GM23248 (cell line): ENCODE measurements around the gene GOLT1B. TPM values are rescaled to one million over a fixed set of nuclear protein-coding genes. Genes with fewer than 3 reads are reported as not detected.

Experiments
- DNase-seq: peaks from one replicate; pipeline ENCODE4 v3.0.0-alpha.2; 2015
- H2AFZ ChIP-seq: fragments of 200-600 bp; sonication (generic); 2 replicates; pipeline ENCODE4 v1.6.1; 2016; ENCODE audit warnings: antibody characterized with exemption
- H3F3A ChIP-seq: fragments of 200-600 bp; sonication (generic); 2 replicates; pipeline ENCODE4 v1.6.1; 2016; ENCODE audit warnings: mild to moderate bottlenecking, antibody characterized with exemption, mixed run types; ENCODE audit not compliant: insufficient read depth
- H3K27ac ChIP-seq: fragments of 200-600 bp; sonication (generic); 2 replicates; pipeline ENCODE4 v1.5.1; 2016; ENCODE audit warnings: mild to moderate bottlenecking
- H3K27me3 ChIP-seq: fragments of 200-600 bp; sonication (generic); replicated peaks from 2 replicates; pipeline ENCODE4 v1.6.1; 2016; ENCODE audit warnings: mild to moderate bottlenecking; ENCODE audit not compliant: insufficient read depth
- H3K36me3 ChIP-seq: fragments of 200-600 bp; sonication (generic); 2 replicates; pipeline ENCODE4 v1.6.1; 2016; ENCODE audit warnings: low read depth, mild to moderate bottlenecking
- H3K4me1 ChIP-seq: fragments of 200-600 bp; sonication (generic); 2 replicates; pipeline ENCODE4 v1.6.1; 2016; ENCODE audit warnings: mild to moderate bottlenecking; ENCODE audit not compliant: insufficient read depth
- H3K4me2 ChIP-seq: fragments of 200-600 bp; sonication (generic); one replicate; pipeline ENCODE4 v1.6.1; 2016; ENCODE audit warnings: mild to moderate bottlenecking; ENCODE audit not compliant: unreplicated experiment
- H3K4me3 ChIP-seq: fragments of 200-600 bp; sonication (generic); 2 replicates; pipeline ENCODE4 v1.5.1; 2016; ENCODE audit warnings: mild to moderate bottlenecking
- H3K79me2 ChIP-seq: fragments of 200-600 bp; sonication (generic); 2 replicates; pipeline ENCODE4 v1.6.1; 2016; ENCODE audit warnings: mild to moderate bottlenecking; ENCODE audit not compliant: insufficient read depth
- H3K9ac ChIP-seq: fragments of 200-600 bp; sonication (generic); 2 replicates; pipeline ENCODE4 v1.6.1; 2016; ENCODE audit warnings: mild to moderate bottlenecking
- H3K9me2 ChIP-seq: fragments of 200-600 bp; sonication (generic); 2 replicates; pipeline ENCODE4 v1.6.1; 2016; ENCODE audit warnings: mixed run types, mild to moderate bottlenecking, moderate library complexity; ENCODE audit not compliant: insufficient read depth
- H3K9me3 ChIP-seq: fragments of 200-600 bp; sonication (generic); one replicate; pipeline ENCODE4 v1.6.1; 2017; ENCODE audit warnings: low read depth
- H4K20me1 ChIP-seq: fragments of 200-600 bp; sonication (generic); 2 replicates; pipeline ENCODE4 v1.6.0; 2016; ENCODE audit not compliant: insufficient read depth
- EZH2 ChIP-seq: fragments of 200-600 bp; sonication (generic); IDR thresholded peaks from 2 replicates; pipeline ENCODE4 v1.6.1; 2018; ENCODE audit warnings: antibody characterized with exemption, mild to moderate bottlenecking; ENCODE audit not compliant: insufficient read depth, poor library complexity, severe bottlenecking
- EZH2phosphoT487 ChIP-seq: fragments of 200-600 bp; sonication (generic); IDR thresholded peaks from 2 replicates; pipeline ENCODE4 v1.6.1; 2018; ENCODE audit warnings: antibody characterized with exemption, moderate library complexity, mild to moderate bottlenecking, low read depth; ENCODE audit not compliant: insufficient read depth
- WGBS, 2 experiments: methylation state at CpG; one replicate each; pipeline ENCODE4 v1.1.6; 2015 to 2017; ENCODE audit warnings: low lambda C conversion rate in 2 of 2, low coverage in 1 of 2; ENCODE audit errors: missing lambda C conversion rate in 2 of 2; 5-methylcytosine and 5-hydroxymethylcytosine counted together
- in situ Hi-C: fragments of 300-500 bp; cut with MboI; formaldehyde crosslinking; loops from 2 replicates; pipeline ENCODE4 v1.15.0; 2020
- polyA plus RNA-seq: library from polyadenylated mRNA; unstranded; fragments of >200 nt; fragmentation: Nextera tagmentation; extraction: Ambion mirVana; gene quantifications from 2 replicates; pipeline ENCODE4 v1.2.1, GENCODE V29; 2016
- total RNA-seq: library from RNA; depleted of rRNA; stranded (reverse); fragments of >200 nt; shearing (Covaris generic); gene quantifications from 2 replicates; pipeline ENCODE4 v1.2.3, GENCODE V29; 2014

GOLT1B gene
- total and polyA plus RNA-seq, 2 experiments from 2014 or later, result 73.0 to 105 TPM

- Histone ChIP-seq H3K4me1 (peaks cover 46% of the 10 kb centered on the region), H3K9ac (peak overlapping the region; percentile 100), H2AFZ (peak overlapping the region; percentile 83), H3K36me3 (peaks cover 27% of the 10 kb centered on the region; the same call in 1 of the 2 replicates), H3K79me2 (peaks cover 94% of the 10 kb centered on the region), H3K4me2 (peak overlapping the region; percentile 99), H3K9me3 (no peaks in the 10 kb centered on the region), H3K27me3 (no peaks in the 10 kb centered on the region), H3K4me3 (peak overlapping the region; percentile 98), H3K27ac (peak overlapping the region; percentile 99), H4K20me1 (0 out of 2 replicates have a peak, but pooled peaks cover under 1% of the 10 kb centered on the region), H3K9me2 (no peaks in the 10 kb centered on the region), H3F3A (peaks cover 20% of the 10 kb centered on the region)
- in situ Hi-C loops, result no loop called here
- DNase-seq, result no peak
- 1 to 4% methylated on average over 8 of the region's 8 CpGs for WGBS, 2 experiments
- TF ChIP-seq EZH2 (no peak), EZH2phosphoT487 (no peak)
Measured at GRCh38 chr12:21500786-21501257, 767 bp upstream of the GOLT1B start.

GRCh38 chr12:21502164-21502496 is 541 bp downstream of the GOLT1B start:
- Histone ChIP-seq H3K79me2 (peaks cover 94% of the 10 kb centered on the region), H3K9ac (peak overlapping the region; percentile 100), H3K27me3 (no peaks in the 10 kb centered on the region), H3K9me2 (no peaks in the 10 kb centered on the region), H3K4me3 (peak overlapping the region; percentile 98), H3K9me3 (no peaks in the 10 kb centered on the region), H3K4me1 (peaks cover 47% of the 10 kb centered on the region), H3F3A (peaks cover 21% of the 10 kb centered on the region), H3K27ac (peak overlapping the region; percentile 99), H3K36me3 (peaks cover 18% of the 10 kb centered on the region; the same call in 1 of the 2 replicates), H4K20me1 (0 out of 2 replicates have a peak, but pooled peaks cover 6% of the 10 kb centered on the region), H2AFZ (peak overlapping the region; percentile 79), H3K4me2 (peak overlapping the region; percentile 99)
- in situ Hi-C loops, result no loop called here
- DNase-seq, result peak; percentile 79
- WGBS, 2 experiments, result 0 to 2% methylated on average over 14 of the region's 14 CpGs
- TF ChIP-seq EZH2 (no peak), EZH2phosphoT487 (no peak)

DNA sequence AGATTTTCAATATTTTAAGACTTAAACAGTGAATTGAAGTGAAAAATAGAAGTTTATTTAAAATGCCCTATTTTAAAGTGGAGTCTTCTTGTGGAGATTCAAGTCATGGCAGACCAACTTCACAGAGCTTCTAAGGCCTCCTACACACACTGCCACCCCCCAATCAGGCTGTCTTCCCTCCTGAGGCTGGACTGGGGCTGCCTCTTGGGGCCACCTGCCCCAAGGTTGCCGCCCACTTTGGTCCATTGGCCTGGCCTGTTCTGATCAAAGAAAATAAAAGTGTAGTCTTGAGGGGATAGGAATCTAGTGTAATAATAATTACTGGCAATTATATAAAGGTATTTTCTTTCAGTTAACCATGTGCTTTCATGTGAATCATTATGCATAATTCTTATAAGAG is 1.3 kb downstream of the GOLT1B start:
- Histone ChIP-seq H3K27ac (no peak overlapping the region), H2AFZ (no peak overlapping the region), H3K9ac (peak overlapping the region; percentile 100), H3K9me3 (no peaks in the 10 kb centered on the region), H3K4me3 (peak overlapping the region; percentile 98), H3K4me2 (peak overlapping the region; percentile 99), H3K36me3 (peaks cover 11% of the 10 kb centered on the region; the same call in 1 of the 2 replicates), H3K4me1 (peaks cover 47% of the 10 kb centered on the region), H4K20me1 (0 out of 2 replicates have a peak, but pooled peaks cover 7% of the 10 kb centered on the region), H3K9me2 (no peaks in the 10 kb centered on the region), H3K79me2 (peaks cover 94% of the 10 kb centered on the region), H3F3A (peaks cover 21% of the 10 kb centered on the region), H3K27me3 (no peaks in the 10 kb centered on the region)
- TF ChIP-seq EZH2 (no peak), EZH2phosphoT487 (no peak)
- DNase-seq, result peak; percentile 23
- WGBS, 2 experiments, result 95 to 100% methylated on average over 1 of the region's 1 CpG
- in situ Hi-C loops, result no loop called here

DNA sequence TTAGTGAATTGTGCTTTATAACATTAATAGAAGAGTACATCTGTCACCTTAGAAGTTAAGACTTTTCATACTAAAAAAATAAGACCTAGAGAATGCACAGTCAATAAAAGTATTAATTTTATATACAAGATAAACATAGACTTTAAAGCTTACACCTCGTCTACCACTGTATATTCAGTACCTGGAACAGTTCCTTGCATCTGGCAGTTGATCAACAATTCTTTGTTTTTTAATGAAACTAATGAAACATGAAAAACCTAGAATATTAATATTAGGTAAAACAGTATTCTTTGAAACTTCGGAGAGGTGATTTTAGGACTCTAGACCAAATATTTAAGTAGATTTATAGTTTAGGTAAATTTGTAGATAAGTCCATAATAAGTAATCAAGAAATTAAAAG is 4.3 kb downstream of the GOLT1B start:
- Histone ChIP-seq H4K20me1 (peaks cover 21% of the 10 kb centered on the region; the same call in 1 of the 2 replicates), H3K4me1 (peaks cover 32% of the 10 kb centered on the region), H3K9ac (no peak overlapping the region), H3K4me3 (no peak overlapping the region), H3K27me3 (no peaks in the 10 kb centered on the region), H3K27ac (no peak overlapping the region), H3K4me2 (peak overlapping the region; percentile 30), H3F3A (peaks cover 13% of the 10 kb centered on the region), H3K36me3 (peaks cover 24% of the 10 kb centered on the region), H3K9me3 (no peaks in the 10 kb centered on the region), H2AFZ (no peak overlapping the region), H3K79me2 (peaks cover 94% of the 10 kb centered on the region), H3K9me2 (no peaks in the 10 kb centered on the region)
- DNase-seq, result peak; percentile 16
- TF ChIP-seq EZH2phosphoT487 (no peak), EZH2 (no peak)
- WGBS, 2 experiments, result 27 to 39% methylated on average over 2 of the region's 2 CpGs
- in situ Hi-C loops, result no loop called here
